ENCODE results near the gene DMTF1. TPM values are rescaled to one million over a fixed set of nuclear protein-coding genes. Genes with fewer than 3 reads are reported as not detected.

The DMTF1 gene
- polyA plus RNA-seq, 1 of the 3 experiments (the other 2 are of a cell fraction), result 108 TPM

GRCh38 chr7:87219545-87220025 is 67.3 kb downstream of the DMTF1 start, which contains the start of gene TMEM243 (continued):
- TF ChIP-seq SMC3 (IDR thresholded peaks at IDR 0.05; ENCODE audit: low read depth, low read length) (no peak), ELF1 (IDR thresholded peaks at IDR 0.05) (peak; percentile 72; the same call in 1 of the 2 replicates), JUND (IDR thresholded peaks at IDR 0.05) (no peak), GABPA (IDR thresholded peaks at IDR 0.05; ENCODE audit: low read depth) (peak; percentile 39; the same call in 1 of the 2 replicates), ZBTB33 (IDR thresholded peaks at IDR 0.05; ENCODE audit: borderline replicate concordance, low read depth) (no peak), USF2 (IDR thresholded peaks at IDR 0.05; ENCODE audit: borderline replicate concordance, low read depth, low read length) (no peak), TEAD4 (IDR thresholded peaks at IDR 0.05; ENCODE audit: borderline replicate concordance, insufficient read depth) (no peak)

GRCh38 chr7:87220026-87220733 is 67.9 kb downstream of the DMTF1 start:
- peaks cover 0 to 15% of the 10 kb centered on the region in 2 experiments for H3K36me3 ChIP-seq (replicated peaks in 1 of 2; ENCODE audit: control insufficient read depth in 1 of 2, insufficient read depth in 2 of 2, low read length in 1 of 2)
- no peaks in the 10 kb centered on the region for H4K20me1 ChIP-seq (ENCODE audit: insufficient read depth)
- H3K27ac ChIP-seq (ENCODE audit: low read depth in 2 of 2, low read length in 1 of 2), result peak overlapping the region; percentile 61 to 74
- peak overlapping the region; percentile 87 for H3K9ac ChIP-seq
- H3K4me3 ChIP-seq (ENCODE audit: low read depth in 2 of 2, low read length in 1 of 2), result peak overlapping the region; percentile 95 to 99
- H3K9me2 ChIP-seq, result no peaks in the 10 kb centered on the region
- H3K27me3 ChIP-seq (ENCODE audit: insufficient read depth), result no peaks in the 10 kb centered on the region
- H3K4me2 ChIP-seq, result peak overlapping the region; percentile 94
- peaks cover 5% of the 10 kb centered on the region for H3F3A ChIP-seq (replicated peaks; ENCODE audit: insufficient read depth)
- H3K9me3 ChIP-seq, result no peaks in the 10 kb centered on the region
- TF ChIP-seq REST (IDR thresholded peaks at IDR 0.05; ENCODE audit: low read depth, low read length) (0 out of 2 replicates have a peak, but pooled peaks have one; percentile 20), TEAD4 (IDR thresholded peaks at IDR 0.05; ENCODE audit: borderline replicate concordance, insufficient read depth) (no peak; the same call in 1 of the 2 replicates), NFIC (IDR thresholded peaks at IDR 0.05; ENCODE audit: borderline replicate concordance) (no peak; the same call in 1 of the 2 replicates), RFX5 (IDR thresholded peaks at IDR 0.05; ENCODE audit: low read length) (peak; percentile 60; the same call in 1 of the 2 replicates), GABPA (IDR thresholded peaks at IDR 0.05; ENCODE audit: low read depth) (0 out of 2 replicates have a peak, but pooled peaks have one; percentile 23), PBX3 (IDR thresholded peaks at IDR 0.05) (peak; percentile 30; the same call in 1 of the 2 replicates), YY1 (IDR thresholded peaks at IDR 0.05; ENCODE audit: low read depth) (peak; percentile 22; the same call in 1 of the 2 replicates), USF2 (IDR thresholded peaks at IDR 0.05; ENCODE audit: borderline replicate concordance, low read depth, low read length) (no peak), MAX (IDR thresholded peaks at IDR 0.05; ENCODE audit: low read depth) (peak; percentile 86), TAF1 (IDR thresholded peaks at IDR 0.05; ENCODE audit: borderline replicate concordance, low read depth, low read length) (peak; percentile 72; the same call in 1 of the 2 replicates), SIN3A (IDR thresholded peaks at IDR 0.05; ENCODE audit: borderline replicate concordance, low read depth, low read length) (peak; percentile 44; the same call in 1 of the 2 replicates), POLR2AphosphoS5 (IDR thresholded peaks at IDR 0.05; ENCODE audit: low read depth, low read length) (peak; percentile 74), RCOR1 (IDR thresholded peaks at IDR 0.05; ENCODE audit: low read length) (peak; percentile 98), CHD2 (IDR thresholded peaks at IDR 0.05; ENCODE audit: low read length, partially characterized antibody) (peak; percentile 33)
- peaks cover 0 to 24% of the 10 kb centered on the region in 2 experiments; a peak in 2 of 4 replicates for H3K4me1 ChIP-seq (ENCODE audit: control insufficient read depth in 1 of 2, insufficient read depth in 2 of 2, low read depth in 1 of 2, low read length in 1 of 2)
- peak overlapping the region; percentile 94 for H2AFZ ChIP-seq (ENCODE audit: low read depth)
- H3K79me2 ChIP-seq (ENCODE audit: insufficient read depth), result peaks cover 13% of the 10 kb centered on the region
- peak; percentile 97 for DNase-seq
- CTCF ChIA-PET, result interaction anchor here (0.6 to 2.8 kb wide), 14 partner anchors 9 to 293 kb away, joined by 3 to 15 read pairs (median 4); partner anchors contain the start of gene ELAPOR2
- WGBS (ENCODE audit: low lambda C conversion rate), result under 1% methylated on average over 45 of the region's 75 CpGs
- POLR2A ChIA-PET, result interaction anchor here (0.6 to 2.4 kb wide), 7 partner anchors 11 to 1091 kb away, joined by 3 to 22 read pairs (median 4); partner anchors contain the start of gene DMTF1
